Natural killer cell (primary cell): ENCODE results near the gene VWF. TPM values are rescaled to one million over a fixed set of nuclear protein-coding genes. Genes with fewer than 3 reads are reported as not detected.

ENCODE experiments used
- ATAC-seq, 3 donors: fragments of 150-1000 bp in 2 of 3; fragments of 200-7000 bp in 1 of 3; cut with Tn5 transposase; 1 replicate in 1 of 3; 2 replicates in 2 of 3; pipeline ENCODE4 v1.10.0; 2021; ENCODE audit warnings: mild to moderate bottlenecking in 2 of 3, moderate library complexity in 2 of 3
- DNase-seq, 2 donors: peaks; one replicate each; pipeline versions ENCODE4 v3.0.0 to v3.0.0-alpha.2; 2013 to 2021; ENCODE audit warnings: mixed read lengths in 1 of 2
- H3K27ac ChIP-seq: one replicate; pipeline ENCODE4 v1.5.1; 2013; ENCODE audit warnings: mild to moderate bottlenecking, low read length
- H3K27me3 ChIP-seq: one replicate; pipeline ENCODE4 v1.6.1; 2013; ENCODE audit warnings: low read length; ENCODE audit not compliant: control insufficient read depth, insufficient read depth
- H3K36me3 ChIP-seq: one replicate; pipeline ENCODE4 v1.6.1; 2013; ENCODE audit warnings: low read length; ENCODE audit not compliant: control insufficient read depth, insufficient read depth
- H3K4me1 ChIP-seq: one replicate; pipeline ENCODE4 v1.6.1; 2013; ENCODE audit warnings: low read length; ENCODE audit not compliant: control insufficient read depth, insufficient read depth
- H3K4me3 ChIP-seq: one replicate; pipeline ENCODE4 v1.5.1; 2013; ENCODE audit warnings: low read length
- H3K9me3 ChIP-seq: one replicate; pipeline ENCODE4 v1.6.1; 2013; ENCODE audit warnings: low read length; ENCODE audit not compliant: control insufficient read depth, insufficient read depth
- H3K27ac Mint-ChIP-seq, 2 donors: one replicate each; pipeline ENCODE4 v1.8.0; 2022; ENCODE audit warnings: mild to moderate bottlenecking in 2 of 2, mixed read lengths in 2 of 2, moderate library complexity in 1 of 2
- H3K27me3 Mint-ChIP-seq, 2 donors: one replicate each; pipeline ENCODE4 v1.8.0; 2022; ENCODE audit warnings: low read depth in 2 of 2, mixed read lengths in 2 of 2
- H3K36me3 Mint-ChIP-seq: one replicate; pipeline ENCODE4 v1.8.0; 2022; ENCODE audit warnings: mixed read lengths
- H3K4me1 Mint-ChIP-seq, 2 donors: one replicate each; pipeline ENCODE4 v1.8.0; 2022; ENCODE audit warnings: mixed read lengths in 2 of 2
- H3K4me3 Mint-ChIP-seq: one replicate; pipeline ENCODE4 v1.8.0; 2022; ENCODE audit warnings: mild to moderate bottlenecking, moderate library complexity, mixed read lengths
- H3K9me3 Mint-ChIP-seq, 2 donors: one replicate each; pipeline ENCODE4 v1.8.0; 2022; ENCODE audit warnings: mixed read lengths in 2 of 2
- CTCF ChIP-seq: fragments of 200-600 bp; IDR thresholded peaks from one replicate; pipeline ENCODE4 v1.8.0; 2022; ENCODE audit warnings: antibody characterized with exemption
- WGBS: methylation state at CpG from one replicate; pipeline ENCODE4 v1.1.7; 2013; ENCODE audit warnings: missing lambda C conversion rate; ENCODE audit not compliant: insufficient coverage; 5-methylcytosine and 5-hydroxymethylcytosine counted together
- intact Hi-C: fragments of 100-400 bp; cut with micrococcal nuclease; formaldehyde crosslinking; loops from one replicate; pipeline ENCODE4 v1.14.2; 2022
- total RNA-seq, 4 donors: library from RNA; stranded (reverse); fragments of 120-200 nt in 1 of 4; gene quantifications; one replicate each; pipeline versions ENCODE4 v1.2.3 to v1.2.4, GENCODE V29; 2013 to 2022

Gene VWF
- total RNA-seq, 3 donors from 2014 or later (not counting 1 experiment from before 2014, with no cell fraction given), result 0.14 to 0.95 (median 0.71) TPM

- TF ChIP-seq CTCF, result no peak
- Mint-ChIP-seq H3K4me1 (peaks cover 0 to 8% of the 10 kb centered on the region in 2 donors), H3K4me3 (no peak overlapping the region), H3K9me3 (no peaks in the 10 kb centered on the region), H3K36me3 (no peaks in the 10 kb centered on the region), H3K27me3 (peaks cover 20 to 31% of the 10 kb centered on the region in 2 donors), H3K27ac (no peak overlapping the region)
- no peaks in the 10 kb centered on the region for H3K27me3 ChIP-seq
- intact Hi-C loops, result no loop called here
- WGBS, result 88% methylated on average over 4 of the region's 4 CpGs
- peaks cover 4% of the 10 kb centered on the region for H3K4me1 ChIP-seq
- ATAC-seq, result no peak
- DNase-seq, result no peak
- H3K36me3 ChIP-seq, result no peaks in the 10 kb centered on the region
- no peak overlapping the region for H3K4me3 ChIP-seq
- H3K9me3 ChIP-seq, result no peaks in the 10 kb centered on the region
- no peak overlapping the region for H3K27ac ChIP-seq
Observed at GRCh38 chr12:6053541-6053940, 70.9 kb downstream of the VWF start.

GRCh38 chr12:6052940-6053329, 71.5 kb downstream of the VWF start:
- Histone ChIP-seq H3K9me3 (no peaks in the 10 kb centered on the region), H3K4me3 (no peak overlapping the region), H3K4me1 (peaks cover 4% of the 10 kb centered on the region), H3K27me3 (no peaks in the 10 kb centered on the region), H3K36me3 (no peaks in the 10 kb centered on the region), H3K27ac (no peak overlapping the region)
- DNase-seq (no peak), ATAC-seq (no peak)
- intact Hi-C loops, result no loop called here
- H3K27me3 Mint-ChIP-seq, result peaks cover 18 to 31% of the 10 kb centered on the region in 2 donors
- H3K27ac Mint-ChIP-seq, result no peak overlapping the region
- no peaks in the 10 kb centered on the region for H3K9me3 Mint-ChIP-seq
- WGBS, result 87% methylated on average over 3 of the region's 4 CpGs
- no peak for TF ChIP-seq CTCF
- H3K36me3 Mint-ChIP-seq, result no peaks in the 10 kb centered on the region
- H3K4me3 Mint-ChIP-seq, result no peak overlapping the region
- H3K4me1 Mint-ChIP-seq, result peaks cover 0 to 8% of the 10 kb centered on the region in 2 donors

GRCh38 chr12:6052206-6052939, 72.1 kb downstream of the VWF start:
- no peak for ATAC-seq
- Mint-ChIP-seq H3K4me3 (no peak overlapping the region), H3K9me3 (no peaks in the 10 kb centered on the region), H3K27me3 (peaks cover 13 to 31% of the 10 kb centered on the region in 2 donors), H3K27ac (no peak overlapping the region), H3K36me3 (no peaks in the 10 kb centered on the region), H3K4me1 (peaks cover 0 to 8% of the 10 kb centered on the region in 2 donors)
- Histone ChIP-seq H3K27me3 (no peaks in the 10 kb centered on the region), H3K9me3 (no peaks in the 10 kb centered on the region), H3K27ac (no peak overlapping the region), H3K4me3 (no peak overlapping the region), H3K4me1 (peaks cover 4% of the 10 kb centered on the region), H3K36me3 (no peaks in the 10 kb centered on the region)
- no peak for TF ChIP-seq CTCF
- 90% methylated on average over 8 of the region's 9 CpGs for WGBS
- DNase-seq, result no peak
- intact Hi-C loops, result no loop called here

- no peaks in the 10 kb centered on the region for H3K36me3 Mint-ChIP-seq
- H3K9me3 Mint-ChIP-seq, result no peaks in the 10 kb centered on the region
- H3K27me3 Mint-ChIP-seq, result peaks cover 9 to 24% of the 10 kb centered on the region in 2 donors
- TF ChIP-seq CTCF, result no peak
- Histone ChIP-seq H3K9me3 (no peaks in the 10 kb centered on the region), H3K27ac (no peak overlapping the region), H3K4me3 (no peak overlapping the region), H3K36me3 (no peaks in the 10 kb centered on the region), H3K27me3 (no peaks in the 10 kb centered on the region), H3K4me1 (no peaks in the 10 kb centered on the region)
- H3K4me3 Mint-ChIP-seq, result no peak overlapping the region
- ATAC-seq (no peak), DNase-seq (no peak)
- WGBS, result 89% methylated on average over 8 of the region's 8 CpGs
- no peaks in the 10 kb centered on the region for H3K4me1 Mint-ChIP-seq
- intact Hi-C loops, result no loop called here
- no peak overlapping the region for H3K27ac Mint-ChIP-seq
Observed at GRCh38 chr12:6049992-6050391, 74.5 kb downstream of the VWF start.
